Lower leg skin (tissue), 4 donors: ENCODE results near the gene PLGLB1. TPM values are rescaled to one million over a fixed set of nuclear protein-coding genes. Genes with fewer than 3 reads are reported as not detected.
"Not testable (repeated sequence)": the region's sequence is repeated elsewhere in the genome, so short reads cannot be mapped to it uniquely, and the experiment has no call there.

Experiments used
- DNase-seq, 2 donors: peaks; one replicate each; pipeline ENCODE4 v3.0.0-alpha.2; 2019; ENCODE audit warnings: low spot score in 2 of 2
- H3K4me3 ChIP-seq: fragments of 200-600 bp; sonication (generic); 2 replicates; pipeline ENCODE4 v1.5.1; 2017; ENCODE audit warnings: mild to moderate bottlenecking, low read depth; ENCODE audit not compliant: poor library complexity, severe bottlenecking
- WGBS, 2 donors: methylation state at CpG; one replicate each; pipeline ENCODE4 v1.1.5; 2018; 5-methylcytosine and 5-hydroxymethylcytosine counted together
- intact Hi-C: fragments of 100-400 bp; cut with DNase I; formaldehyde crosslinking; loops from one replicate; pipeline ENCODE4 v1.15.0; 2023; ENCODE audit warnings: low total_unique reads
- total RNA-seq, 4 donors: library from RNA; depleted of rRNA; stranded (reverse); fragments of >200 nt; gene quantifications; one replicate each; pipeline ENCODE4 v1.1.0, GENCODE V29; 2016

The PLGLB1 gene
- 1 to 10 TPM in 2 of 4 donors, under 1 TPM in 2; 0.46 to 9.4 (median 1.3) TPM for total RNA-seq

DNA sequence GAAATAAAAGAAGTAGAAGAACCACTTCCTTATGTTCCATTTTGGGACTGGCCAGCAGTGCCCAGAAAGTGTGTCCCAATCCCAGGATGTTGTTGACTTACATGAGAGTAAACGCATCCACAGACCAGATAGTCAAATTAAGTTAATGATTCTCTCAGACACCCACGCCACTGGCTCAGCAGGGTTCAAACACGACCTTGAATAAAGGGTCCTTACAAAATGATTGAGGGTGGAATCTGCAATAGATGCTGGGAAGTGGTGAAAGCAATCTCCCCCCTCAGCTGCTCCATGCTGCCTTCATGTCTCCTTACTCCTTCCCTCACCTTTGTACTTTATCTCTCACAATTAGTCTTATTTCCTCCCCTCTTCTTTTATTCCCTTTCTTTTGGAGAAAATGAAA, at the start of gene PLGLB1:
Gene PLGLB1, minus strand, starts transcription at position 101 of the 400 bp plus-strand sequence. Its CDS starts 61 bp downstream, at position 40.
- H3K4me3 ChIP-seq, DNase-seq, intact Hi-C loops: not testable (repeated sequence)
- WGBS, 2 donors = no CpG with 5 or more reads among the region's 3 CpGs

DNA sequence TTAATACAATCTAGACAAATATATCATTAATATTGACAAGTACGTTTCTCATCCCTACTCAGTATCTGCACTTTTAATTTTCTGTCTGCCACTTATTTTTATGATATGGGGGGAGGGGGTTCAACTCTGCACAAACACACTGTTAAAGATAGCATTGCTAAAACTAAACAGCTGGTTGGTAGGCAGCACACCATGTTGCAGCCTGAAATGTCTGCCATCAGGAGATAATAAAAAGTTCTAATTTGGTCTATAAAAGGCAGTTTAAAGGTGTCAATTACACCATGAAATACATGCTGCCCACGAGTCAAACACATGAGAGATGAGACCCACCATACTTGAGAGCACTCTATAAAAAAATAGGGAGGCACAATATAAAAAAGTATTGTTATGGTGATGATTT, 42.7 kb upstream of the PLGLB1 start:
- 83 to 100% methylated on average over 1 of the region's 2 CpGs for WGBS, 2 donors
- DNase-seq, H3K4me3 ChIP-seq, intact Hi-C loops: not testable (repeated sequence)

DNA sequence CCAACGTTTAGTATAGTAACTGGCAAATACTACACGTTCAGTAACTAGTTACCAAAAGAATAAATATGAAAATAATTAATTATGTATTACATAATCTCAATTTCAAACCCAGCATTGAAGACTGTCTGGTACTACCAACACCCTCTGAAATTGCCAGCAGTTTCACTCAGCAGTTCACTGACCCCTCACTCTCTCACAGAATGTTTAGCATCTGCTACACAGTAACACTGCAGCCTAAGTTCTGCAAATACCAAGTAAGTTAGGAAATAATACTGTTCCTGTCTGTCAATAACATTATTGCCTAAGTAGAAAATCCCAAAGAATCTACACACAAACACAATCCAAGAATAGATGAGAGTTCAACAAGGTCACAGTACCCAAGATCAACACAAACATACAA, 41.8 kb upstream of the PLGLB1 start:
- H3K4me3 ChIP-seq, DNase-seq, intact Hi-C loops: not testable (repeated sequence)
- WGBS, 2 donors = no CpG with 5 or more reads among the region's 2 CpGs

DNA sequence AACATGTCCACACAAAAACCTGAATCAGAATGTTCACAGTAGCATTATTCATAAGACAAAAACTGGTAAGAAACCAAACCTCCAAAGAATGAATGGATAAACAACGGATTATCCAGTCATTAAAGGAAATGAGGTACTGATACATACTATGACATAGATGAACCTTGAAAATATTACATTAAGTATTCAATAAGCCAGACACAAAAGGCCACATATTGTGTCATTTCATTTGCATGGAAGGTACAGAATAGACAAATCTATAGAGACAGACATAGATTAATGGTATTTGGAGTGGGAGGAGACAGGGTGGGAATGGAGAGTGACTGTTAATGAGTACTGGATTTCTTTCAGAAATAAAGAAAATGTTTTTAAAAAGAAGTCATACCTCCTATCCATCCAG, 39.9 kb upstream of the PLGLB1 start:
- intact Hi-C loops, H3K4me3 ChIP-seq, DNase-seq: not testable (repeated sequence)
- WGBS, 2 donors = no CpG with 5 or more reads among the region's 1 CpG

DNA sequence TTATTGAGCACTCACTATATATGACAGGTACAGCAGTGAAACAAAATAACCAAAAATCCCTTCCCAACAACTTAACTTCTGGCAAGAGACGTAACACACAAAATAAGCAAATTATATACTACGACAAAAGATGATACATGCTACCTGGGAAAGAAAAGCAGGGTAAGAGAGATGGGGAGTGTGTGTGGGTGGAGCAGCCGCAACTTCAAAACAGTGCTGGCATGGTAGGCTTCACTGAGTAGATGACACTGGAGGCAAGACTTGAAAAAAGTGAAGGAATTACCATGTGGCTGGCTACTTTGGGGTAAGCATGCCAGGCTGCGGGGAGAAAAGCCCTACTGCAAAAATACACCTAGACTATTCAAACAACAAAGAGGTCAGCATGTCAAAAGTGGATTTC, 36.0 kb upstream of the PLGLB1 start:
- WGBS, 2 donors = 93 to 94% methylated on average over 3 of the region's 4 CpGs

DNA sequence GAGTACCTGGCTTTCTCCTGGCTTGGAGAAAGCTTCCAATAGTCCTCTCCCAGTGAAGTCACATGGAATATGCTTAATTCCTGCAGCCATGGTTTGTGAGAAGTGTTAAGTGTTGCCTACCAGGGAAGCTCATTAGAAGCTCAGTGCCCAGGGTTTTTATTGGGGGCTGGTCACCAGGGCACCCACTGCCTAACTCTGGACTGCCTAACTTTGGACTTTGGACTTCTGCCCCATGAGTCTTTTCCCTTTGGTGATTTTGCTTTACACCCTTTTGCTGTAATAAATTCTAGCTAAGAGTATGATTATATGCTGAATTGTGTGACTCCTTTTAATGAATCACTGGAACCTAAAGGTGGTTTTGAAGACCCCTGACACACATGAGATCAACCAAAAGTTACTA, 35.2 kb upstream of the PLGLB1 start:
- DNase-seq, intact Hi-C loops, H3K4me3 ChIP-seq: not testable (repeated sequence)

More for the DNA sequence above, 36.0 kb upstream of the PLGLB1 start:
- intact Hi-C loops, DNase-seq, H3K4me3 ChIP-seq: not testable (repeated sequence)

DNA sequence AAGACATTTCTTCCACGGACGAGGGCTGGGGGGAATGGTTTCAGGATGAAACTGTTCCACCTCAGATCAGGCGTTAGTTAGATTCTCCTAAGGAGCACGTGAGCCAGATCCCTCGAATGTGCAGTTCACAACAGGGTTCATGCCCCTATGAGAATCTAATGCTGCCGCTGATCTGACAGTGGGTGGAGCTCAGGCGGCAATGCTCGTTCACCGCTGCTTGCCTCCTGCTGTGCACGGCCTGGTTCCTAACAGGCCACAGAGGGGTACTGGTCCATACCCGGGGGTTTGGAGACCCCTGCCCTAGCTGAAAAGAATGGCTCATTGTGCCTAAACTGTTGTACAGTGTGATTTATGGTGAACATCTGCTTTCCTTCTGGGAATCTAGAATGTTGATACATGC, 34.8 kb upstream of the PLGLB1 start:
- intact Hi-C loops, DNase-seq, H3K4me3 ChIP-seq: not testable (repeated sequence)
- WGBS, 2 donors = no CpG with 5 or more reads among the region's 11 CpGs

DNA sequence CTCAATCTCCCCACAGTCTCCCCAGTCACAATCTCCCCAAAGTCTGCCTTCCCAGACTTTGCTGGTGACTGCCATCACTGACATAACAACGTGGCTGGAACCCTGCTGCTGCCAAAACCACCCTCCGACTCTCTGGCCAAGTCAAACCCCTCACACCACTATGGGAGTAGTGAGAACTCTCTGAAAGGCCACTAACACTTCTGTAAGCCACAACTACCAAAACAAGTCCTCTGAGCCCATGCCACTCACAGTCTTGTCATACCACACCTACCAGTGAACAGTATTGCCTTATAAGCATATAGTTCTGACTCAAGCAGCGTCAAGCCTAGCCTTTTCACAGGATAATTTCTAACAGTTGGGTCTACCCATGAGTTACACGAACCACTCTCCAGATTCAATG, 32.7 kb upstream of the PLGLB1 start:
- H3K4me3 ChIP-seq, intact Hi-C loops, DNase-seq: not testable (repeated sequence)
- WGBS, 2 donors = no CpG with 5 or more reads among the region's 4 CpGs

DNA sequence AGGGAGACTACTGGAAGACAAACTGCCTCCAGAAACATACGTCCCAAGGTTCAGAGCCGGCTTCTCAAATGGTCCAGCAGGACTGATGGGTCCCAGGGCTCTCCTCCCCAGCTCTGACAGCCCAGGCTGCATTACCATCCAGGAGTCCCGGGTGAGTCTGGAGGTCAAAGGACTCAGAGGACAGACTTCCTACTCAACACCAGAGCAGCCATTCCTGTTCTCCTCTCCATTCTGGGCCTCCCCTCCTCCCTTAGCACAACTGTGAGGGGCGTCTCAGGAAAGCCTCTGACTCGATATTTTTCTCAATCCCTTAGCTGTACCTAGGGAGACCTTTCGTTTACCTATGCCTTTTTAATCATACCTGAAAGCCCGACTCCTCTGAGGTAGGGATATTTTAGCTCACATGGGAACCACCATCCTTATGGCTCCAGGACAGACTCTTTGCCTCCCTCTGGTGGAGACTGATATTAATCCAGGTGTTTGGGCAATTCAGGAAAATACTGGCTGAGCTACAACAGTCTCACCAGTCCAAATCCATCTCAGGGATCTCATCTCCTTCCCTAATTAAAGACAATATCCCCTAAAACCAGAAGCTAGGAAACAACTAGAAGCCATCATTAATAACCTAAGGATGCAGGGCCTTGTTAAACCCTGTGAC, 19.8 kb upstream of the PLGLB1 start:
- no CpG with 5 or more reads among the region's 7 CpGs for WGBS, 2 donors
- DNase-seq, H3K4me3 ChIP-seq, intact Hi-C loops: not testable (repeated sequence)

DNA sequence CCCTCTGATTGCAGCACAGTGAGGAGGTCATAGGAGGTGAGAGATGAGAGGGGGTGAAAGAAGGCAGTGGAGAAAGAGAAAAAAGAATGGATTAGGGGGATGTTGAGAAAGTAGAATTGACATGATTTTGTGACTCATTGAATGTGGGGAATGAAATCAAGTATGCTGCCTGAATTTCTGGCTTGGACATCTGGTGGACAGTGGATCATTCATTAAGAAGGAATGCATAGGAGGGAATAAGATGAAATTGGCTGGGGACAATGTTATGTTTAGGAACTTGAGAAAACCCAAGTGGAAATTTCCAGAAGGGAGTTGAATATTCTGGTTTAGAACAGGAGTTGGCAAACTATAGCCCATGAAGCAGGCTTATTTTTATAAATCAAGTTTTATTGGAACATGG, 7.0 kb upstream of the PLGLB1 start:
- intact Hi-C loops, H3K4me3 ChIP-seq, DNase-seq: not testable (repeated sequence)

DNA sequence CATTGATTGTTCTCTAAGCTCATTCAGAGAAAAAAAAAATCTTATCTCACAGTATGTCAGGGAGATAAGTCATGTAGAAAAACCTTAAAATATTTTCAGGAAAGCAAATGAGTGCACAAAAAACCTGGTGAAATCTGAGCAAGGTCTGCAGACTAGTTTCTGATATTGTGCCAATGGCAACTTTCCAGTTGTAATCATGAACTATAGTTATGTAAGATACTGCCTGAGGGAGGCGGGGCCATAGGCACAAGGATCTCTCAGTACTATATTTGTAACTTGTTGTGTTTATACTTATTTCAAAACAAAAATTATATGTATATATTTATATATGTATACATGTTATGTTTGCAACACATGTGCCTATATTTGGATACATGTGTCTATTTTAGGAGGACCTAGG, 5.2 kb upstream of the PLGLB1 start:
- DNase-seq, H3K4me3 ChIP-seq, intact Hi-C loops: not testable (repeated sequence)
- no CpG with 5 or more reads among the region's 1 CpG for WGBS, 2 donors

DNA sequence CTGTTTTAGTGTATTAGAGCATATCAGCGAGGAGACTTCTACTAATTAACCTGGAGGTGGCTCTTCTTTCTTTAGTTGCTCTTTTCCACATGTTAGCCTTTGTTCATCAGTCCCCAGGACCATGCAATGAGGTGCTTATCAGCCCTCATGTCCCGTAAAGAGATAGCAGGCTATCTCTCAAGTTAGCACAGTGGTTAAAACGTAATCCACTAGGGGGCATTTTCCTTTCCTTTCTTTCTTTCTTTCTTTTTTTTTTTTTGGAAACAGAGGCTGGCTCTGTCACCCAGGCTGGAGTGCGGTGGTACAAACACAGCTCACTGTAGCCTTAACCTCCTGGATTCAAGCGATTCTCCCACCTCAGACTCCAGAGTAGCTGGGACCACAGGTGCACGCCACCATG, 4.3 kb upstream of the PLGLB1 start:
- intact Hi-C loops = not testable (repeated sequence)
- 64 to 81% methylated on average over 1 of the region's 6 CpGs for WGBS, 2 donors

DNA sequence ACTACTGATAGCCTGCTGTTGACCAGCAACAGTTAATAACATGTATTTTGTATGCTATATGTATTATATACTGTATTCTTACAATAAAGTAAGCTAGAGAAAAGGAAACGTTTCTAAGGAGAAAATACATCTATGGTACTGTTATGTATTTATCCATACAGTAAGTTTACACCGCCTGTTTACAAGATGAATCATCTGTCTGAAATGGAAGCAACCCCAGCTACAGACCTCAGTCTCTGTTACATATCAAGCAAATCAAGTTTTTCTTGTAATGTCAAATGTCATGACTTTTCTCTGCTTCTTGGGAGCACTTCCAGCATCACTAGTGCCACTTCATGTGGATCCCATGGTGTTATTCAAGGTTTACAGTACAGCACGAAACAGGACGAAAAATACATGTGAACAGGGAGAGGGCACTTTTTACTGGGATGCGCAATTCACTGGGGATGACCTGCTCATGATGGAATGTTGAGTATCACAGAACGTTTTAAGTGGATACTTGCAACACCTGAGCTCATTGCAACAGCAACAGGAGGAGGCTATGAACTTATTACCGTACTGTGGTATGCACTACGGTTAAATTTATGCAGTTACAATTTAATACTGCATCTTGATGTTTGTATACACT, 2.5 kb upstream of the PLGLB1 start:
- WGBS, 2 donors = 73 to 75% methylated on average over 5 of the region's 8 CpGs
- H3K4me3 ChIP-seq, DNase-seq, intact Hi-C loops: not testable (repeated sequence)

More for the DNA sequence above, 4.3 kb upstream of the PLGLB1 start:
- H3K4me3 ChIP-seq, DNase-seq: not testable (repeated sequence)

DNA sequence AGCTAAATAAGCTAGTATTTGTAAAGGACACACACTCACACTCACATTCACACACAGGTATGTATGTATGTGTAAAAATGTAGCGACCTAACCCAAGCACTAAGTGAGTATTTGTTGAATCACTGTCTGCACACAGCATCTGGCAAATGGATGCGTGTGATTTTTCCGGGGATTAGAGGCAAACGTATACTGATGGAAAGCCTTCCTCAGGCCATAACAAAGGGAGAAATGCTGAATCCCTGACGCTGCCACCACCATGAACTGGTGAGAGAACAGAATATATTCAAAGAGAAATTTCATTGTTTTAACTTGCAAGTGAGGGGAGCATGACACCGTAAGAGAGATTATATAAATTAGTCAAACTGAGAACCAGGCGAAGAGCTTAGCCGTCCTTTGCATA, 601 bp downstream of the PLGLB1 start:
- intact Hi-C loops, H3K4me3 ChIP-seq, DNase-seq: not testable (repeated sequence)
- no CpG with 5 or more reads among the region's 8 CpGs for WGBS, 2 donors

DNA sequence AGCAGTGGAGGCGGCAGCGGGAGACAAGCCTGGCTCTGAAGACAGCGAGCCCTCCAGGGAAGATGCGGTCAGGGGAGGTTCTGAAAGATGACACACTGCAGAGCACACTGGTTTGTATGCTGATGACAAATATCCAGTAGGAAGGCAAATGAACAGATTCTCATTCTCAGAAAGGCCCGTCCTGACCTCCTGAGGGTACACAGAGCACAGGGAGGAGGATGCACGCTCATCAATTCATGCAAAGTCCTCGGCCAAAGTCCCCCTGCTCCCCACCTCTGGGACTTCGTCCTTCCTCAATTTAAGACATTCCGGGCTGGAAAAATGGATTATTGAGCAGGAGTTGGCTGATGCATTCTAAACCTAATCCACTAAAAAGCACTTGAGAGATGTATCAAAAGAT, 2.6 kb downstream of the PLGLB1 start:
- DNase-seq, intact Hi-C loops, H3K4me3 ChIP-seq: not testable (repeated sequence)
- 100% methylated on average over 1 of the region's 9 CpGs; no CpG with 5 or more reads in 1 of the 2 donors for WGBS, 2 donors
